CD4-positive, alpha-beta T cell treated with Interleukin-4 for 1 hour (primary cell): Measurements from ENCODE around the gene IMPG2.
"Not testable (repeated sequence)": the region's sequence is repeated elsewhere in the genome, so short reads cannot be mapped to it uniquely, and the experiment has no call there.

Experiments used
- DNase-seq, 2 donors: peaks; one replicate each; pipeline ENCODE4 v3.0.0-alpha.2; 2020 to 2022

IMPG2 gene

GRCh38 chr3:101320475-101320874 lies at the start of gene IMPG2:
Gene IMPG2, minus strand, starts transcription at chr3:101320575. Its CDS starts 203 bp downstream, at chr3:101320372.
- DNase-seq = no peak

- DNase-seq = no peak
These were observed 42.0 kb upstream of the IMPG2 start for GRCh38 chr3:101362406-101362805.

GRCh38 chr3:101351829-101352228 lies 31.5 kb upstream of the IMPG2 start:
- DNase-seq = no peak

- no peak for DNase-seq
These were observed 20.2 kb upstream of the IMPG2 start for GRCh38 chr3:101340591-101340990.

- no peak for DNase-seq
These were observed 13.5 kb upstream of the IMPG2 start for GRCh38 chr3:101333883-101334282.

- DNase-seq = no peak
These were observed 8.8 kb upstream of the IMPG2 start for GRCh38 chr3:101329016-101329673.

GRCh38 chr3:101325393-101326134 lies 5.2 kb upstream of the IMPG2 start:
- no peak for DNase-seq

- DNase-seq = no peak
These were observed 844 bp downstream of the IMPG2 start for GRCh38 chr3:101319531-101319930.

- DNase-seq = no peak
These were observed 7.8 kb downstream of the IMPG2 start for GRCh38 chr3:101312545-101312944.

GRCh38 chr3:101311676-101312075 lies 8.7 kb downstream of the IMPG2 start:
- no peak for DNase-seq

- DNase-seq = no peak
These were observed 9.4 kb downstream of the IMPG2 start for GRCh38 chr3:101310978-101311375.

GRCh38 chr3:101308147-101308772 lies 12.1 kb downstream of the IMPG2 start:
- not testable (repeated sequence) for DNase-seq

GRCh38 chr3:101303836-101304235 lies 16.5 kb downstream of the IMPG2 start:
- DNase-seq = no peak

GRCh38 chr3:101303089-101303731 lies 17.2 kb downstream of the IMPG2 start:
- DNase-seq = no peak

GRCh38 chr3:101300073-101300472 lies 20.3 kb downstream of the IMPG2 start:
- no peak for DNase-seq

- DNase-seq = no peak
These were observed 28.3 kb downstream of the IMPG2 start for GRCh38 chr3:101292027-101292426.

GRCh38 chr3:101288294-101288693 lies 32.1 kb downstream of the IMPG2 start:
- DNase-seq = no peak

- DNase-seq = no peak
These were observed 35.6 kb downstream of the IMPG2 start for GRCh38 chr3:101284757-101285156.

GRCh38 chr3:101281521-101282030 lies 38.8 kb downstream of the IMPG2 start:
- no peak for DNase-seq

- no peak for DNase-seq
These were observed 40.5 kb downstream of the IMPG2 start for GRCh38 chr3:101279765-101280385.

GRCh38 chr3:101279162-101279561 lies 41.2 kb downstream of the IMPG2 start:
- DNase-seq = no peak

- no peak for DNase-seq
These were observed 41.6 kb downstream of the IMPG2 start for GRCh38 chr3:101278727-101279126.

- no peak for DNase-seq
These were observed 46.8 kb downstream of the IMPG2 start for GRCh38 chr3:101273608-101274007.
